ENCODE results near the gene MOB3C. TPM values are rescaled to one million over a fixed set of nuclear protein-coding genes. Genes with fewer than 3 reads are reported as not detected.
"Not testable (repeated sequence)": the region's sequence is repeated elsewhere in the genome, so short reads cannot be mapped to it uniquely, and the experiment has no call there.

Gene MOB3C
- total and polyA plus RNA-seq, 2 of the 4 experiments (the other 2 are of a cell fraction), result 7.3 to 9.0 TPM

GRCh38 chr1:46662919-46663318 lies 46.3 kb upstream of the MOB3C start:
- H3K4me2 ChIP-seq (ENCODE audit: low read depth, low read length); dilution Hi-C loops (cut with HindIII; ENCODE audit: low sequenced_read_pairs, unreplicated experiment); H3K9ac ChIP-seq (ENCODE audit: low read depth, low read length); H3K27me3 ChIP-seq (ENCODE audit: control insufficient read depth, insufficient read depth, low read length); H2AK9ac ChIP-seq (replicated peaks; ENCODE audit: low read depth, low read length, poor library complexity); H2AK5ac ChIP-seq (ENCODE audit: low read depth, low read length); H3K9me1 ChIP-seq (ENCODE audit: insufficient read depth, low read length); H2BK15ac ChIP-seq (ENCODE audit: low read depth, low read length); H3K4me1 ChIP-seq (ENCODE audit: control insufficient read depth, insufficient read depth, low read length); CTCF ChIA-PET; H4K8ac ChIP-seq (ENCODE audit: low read depth in 2 of 2, low read length in 2 of 2); H3K56ac ChIP-seq (ENCODE audit: extremely low read depth, insufficient read depth, low read length); H3K4me3 ChIP-seq (ENCODE audit: insufficient read depth, low read depth, low read length); H2BK20ac ChIP-seq (ENCODE audit: low read depth, low read length); H3K18ac ChIP-seq (ENCODE audit: low read depth, low read length); H3K27ac ChIP-seq (ENCODE audit: insufficient read depth, low read length); H4K20me1 ChIP-seq (ENCODE audit: insufficient read depth, low read length); H2BK5ac ChIP-seq (ENCODE audit: low read depth, low read length, poor library complexity, severe bottlenecking); H4K5ac ChIP-seq (ENCODE audit: low read depth, low read length); BruUV-seq (replicated peaks); intact Hi-C loops (cut with micrococcal nuclease); H3K4ac ChIP-seq (ENCODE audit: low read depth, low read length); H3K14ac ChIP-seq (replicated peaks; ENCODE audit: low read depth, low read length); H3K23ac ChIP-seq (ENCODE audit: low read depth, low read length); DNase-seq; H2AFZ ChIP-seq (replicated peaks; ENCODE audit: low read length, poor library complexity); in situ Hi-C loops (cut with MboI; ENCODE audit: low sequenced_read_pairs); H2BK120ac ChIP-seq (ENCODE audit: low read depth, low read length); H3K9me3 ChIP-seq (ENCODE audit: control insufficient read depth, insufficient read depth, low read length); ATAC-seq (ENCODE audit: low read depth); POLR2A ChIA-PET (ENCODE audit: unreplicated experiment); H4K91ac ChIP-seq (ENCODE audit: insufficient read depth, low read depth, low read length): not testable (repeated sequence)
- H3K79me1 ChIP-seq (ENCODE audit: low read depth in 1 of 2, low read length in 2 of 2), result peaks cover 16 to 32% of the 10 kb centered on the region in 2 experiments
- no CpG with 5 or more reads among the region's 5 CpGs for WGBS, 2 experiments (ENCODE audit: extremely low coverage in 2 of 2, insufficient read length in 1 of 2)
- peaks cover 13% of the 10 kb centered on the region for H3K36me3 ChIP-seq (ENCODE audit: control insufficient read depth, insufficient read depth, low read length)

- H3K9me3 ChIP-seq (ENCODE audit: control insufficient read depth, insufficient read depth, low read length); intact Hi-C loops (cut with micrococcal nuclease); H3K27me3 ChIP-seq (ENCODE audit: control insufficient read depth, insufficient read depth, low read length); H3K4ac ChIP-seq (ENCODE audit: low read depth, low read length); H4K91ac ChIP-seq (ENCODE audit: insufficient read depth, low read depth, low read length); H3K27ac ChIP-seq (ENCODE audit: insufficient read depth, low read length); DNase-seq; H2BK15ac ChIP-seq (ENCODE audit: low read depth, low read length); H3K56ac ChIP-seq (ENCODE audit: extremely low read depth, insufficient read depth, low read length); H2AK5ac ChIP-seq (ENCODE audit: low read depth, low read length); H3K18ac ChIP-seq (ENCODE audit: low read depth, low read length); H3K4me3 ChIP-seq (ENCODE audit: insufficient read depth, low read depth, low read length); CTCF ChIA-PET; H3K23ac ChIP-seq (ENCODE audit: low read depth, low read length); POLR2A ChIA-PET (ENCODE audit: unreplicated experiment); BruUV-seq (replicated peaks); H3K9ac ChIP-seq (ENCODE audit: low read depth, low read length); in situ Hi-C loops (cut with MboI; ENCODE audit: low sequenced_read_pairs); H2BK20ac ChIP-seq (ENCODE audit: low read depth, low read length); H3K9me1 ChIP-seq (ENCODE audit: insufficient read depth, low read length); H2AK9ac ChIP-seq (replicated peaks; ENCODE audit: low read depth, low read length, poor library complexity); H4K8ac ChIP-seq (ENCODE audit: low read depth in 2 of 2, low read length in 2 of 2); dilution Hi-C loops (cut with HindIII; ENCODE audit: low sequenced_read_pairs, unreplicated experiment); H3K4me1 ChIP-seq (ENCODE audit: control insufficient read depth, insufficient read depth, low read length); H2AFZ ChIP-seq (replicated peaks; ENCODE audit: low read length, poor library complexity); H2BK5ac ChIP-seq (ENCODE audit: low read depth, low read length, poor library complexity, severe bottlenecking); H4K20me1 ChIP-seq (ENCODE audit: insufficient read depth, low read length); H3K14ac ChIP-seq (replicated peaks; ENCODE audit: low read depth, low read length); ATAC-seq (ENCODE audit: low read depth); H3K4me2 ChIP-seq (ENCODE audit: low read depth, low read length); H4K5ac ChIP-seq (ENCODE audit: low read depth, low read length); H2BK120ac ChIP-seq (ENCODE audit: low read depth, low read length): not testable (repeated sequence)
- no CpG with 5 or more reads among the region's 5 CpGs for WGBS, 2 experiments (ENCODE audit: extremely low coverage in 2 of 2, insufficient read length in 1 of 2)
- H3K36me3 ChIP-seq (ENCODE audit: control insufficient read depth, insufficient read depth, low read length), result peaks cover 18% of the 10 kb centered on the region
- peaks cover 2 to 10% of the 10 kb centered on the region in 2 experiments; a peak in 1 of 4 replicates for H3K79me1 ChIP-seq (ENCODE audit: low read depth in 1 of 2, low read length in 2 of 2)
Measured at GRCh38 chr1:46660116-46660515, 43.5 kb upstream of the MOB3C start.

Measured in IMR-90 (cell line).